ENCODE data around the gene SASH3.
A peak's percentile ranks its signal among the peaks of the same experiment; 100 is the strongest.

The SASH3 gene

DNA sequence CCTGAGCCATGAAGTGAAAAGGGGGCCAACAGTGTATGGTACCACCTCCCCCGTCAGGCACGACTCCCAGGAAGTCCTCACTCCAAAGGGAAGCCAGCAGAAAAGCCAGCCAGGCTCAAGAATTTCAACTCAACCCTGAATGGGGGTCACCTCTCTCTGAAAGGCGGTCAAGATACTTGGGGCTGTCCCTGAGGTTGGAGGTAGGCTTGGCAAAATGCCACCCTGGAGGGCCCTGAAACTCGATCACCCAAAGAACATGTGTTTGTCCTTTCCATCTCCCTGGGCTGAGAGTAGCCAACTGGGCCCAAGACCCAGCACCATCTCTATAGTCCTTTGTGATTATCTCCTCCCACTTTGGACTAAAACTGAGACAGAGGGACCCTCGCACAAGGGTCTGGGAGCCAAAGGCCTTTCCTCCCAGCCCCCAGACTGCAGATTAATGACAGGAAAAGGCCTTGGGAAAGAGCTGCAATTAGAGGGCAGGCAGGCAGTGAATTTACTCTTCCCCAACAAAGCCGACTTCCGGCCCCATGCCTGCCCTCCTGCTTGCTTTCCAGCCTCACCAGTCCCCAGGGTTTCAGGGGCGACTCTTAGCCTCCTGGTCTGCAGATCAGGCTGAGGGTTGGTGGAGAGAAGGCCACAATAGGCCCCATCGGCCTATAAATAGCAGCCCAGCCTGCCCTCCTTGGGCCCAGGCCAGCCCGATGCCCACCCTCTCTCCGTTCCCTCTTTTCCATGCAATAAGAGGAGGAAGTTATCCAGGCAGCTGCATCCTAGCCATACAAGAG lies 5.6 kb downstream of the SASH3 start:
- DNase-seq = no peak

DNA sequence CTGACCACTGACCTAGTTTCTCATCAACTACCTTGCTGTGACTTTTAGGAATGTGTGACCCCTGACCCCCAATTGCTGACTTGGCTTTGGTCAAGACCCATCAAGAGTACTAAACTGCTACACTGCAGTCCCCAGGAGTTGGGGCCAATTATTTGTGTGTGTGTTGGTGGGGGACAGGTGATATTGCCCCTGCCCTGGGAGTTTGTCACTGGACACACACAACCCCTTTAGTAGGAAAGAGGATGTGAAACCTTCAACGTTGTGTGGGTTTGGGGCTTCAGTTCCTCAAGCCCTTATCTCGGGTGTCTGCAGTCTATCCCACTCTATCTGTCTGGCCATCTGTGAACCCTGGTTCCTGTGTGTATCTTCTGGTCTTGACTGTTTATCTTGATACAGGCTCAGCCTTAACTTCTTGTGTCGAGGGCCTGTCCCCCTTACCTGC lies 6.5 kb downstream of the SASH3 start:
- peak; percentile 77 for DNase-seq

DNA sequence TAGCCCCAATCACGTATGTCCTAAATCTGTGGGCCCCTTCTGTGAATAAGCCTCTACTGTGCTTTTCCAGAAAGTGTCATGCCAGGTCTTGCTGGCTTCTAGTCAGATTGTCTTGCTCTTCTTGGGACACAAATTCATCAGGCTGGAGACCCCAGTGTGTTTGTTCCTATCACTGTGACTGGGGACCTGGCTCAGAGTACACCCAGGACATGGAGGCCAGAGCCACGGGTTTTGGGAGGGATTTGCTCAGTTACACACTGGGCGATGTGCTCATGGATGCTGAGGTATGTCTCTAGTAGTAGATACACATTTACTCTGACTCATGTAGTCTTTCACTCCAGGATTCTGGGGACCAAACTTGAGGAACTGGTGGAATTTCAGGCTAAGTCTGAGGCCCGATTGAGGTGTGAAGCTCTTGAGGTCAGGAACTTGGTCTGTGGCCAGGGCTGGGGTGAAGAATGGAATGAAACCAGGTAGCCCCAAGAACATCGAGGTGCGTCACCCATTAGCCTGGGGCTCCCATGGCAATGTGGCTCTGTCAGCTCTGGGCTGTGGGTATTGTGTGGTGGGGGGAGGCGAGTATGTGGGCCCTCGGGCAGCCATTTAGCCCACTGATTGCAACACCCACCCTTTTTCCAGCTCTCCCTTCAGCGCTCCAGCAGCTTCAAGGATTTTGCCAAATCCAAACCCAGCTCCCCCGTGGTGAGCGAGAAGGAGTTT lies 7.7 kb downstream of the SASH3 start:
- no peak for DNase-seq

DNA sequence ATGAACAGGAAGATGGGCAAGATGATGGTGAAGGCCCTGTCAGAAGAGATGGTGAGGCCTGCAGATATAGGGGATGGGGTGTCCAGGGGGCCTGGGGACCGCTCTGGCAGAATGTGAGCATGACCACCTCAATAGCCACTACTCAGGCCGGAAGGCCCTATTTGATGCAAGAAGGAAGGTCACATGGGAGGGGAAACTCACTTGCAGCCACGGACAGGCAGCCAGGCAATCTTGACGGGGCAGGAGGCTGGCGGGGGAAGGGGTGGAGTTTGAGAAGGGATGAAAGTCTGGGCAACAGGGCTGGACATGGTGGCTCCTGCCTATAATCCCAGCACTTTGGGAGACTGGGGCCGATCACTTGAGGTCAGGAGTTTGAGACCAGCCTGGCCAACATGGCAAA lies 8.8 kb downstream of the SASH3 start:
- DNase-seq = no peak

DNA sequence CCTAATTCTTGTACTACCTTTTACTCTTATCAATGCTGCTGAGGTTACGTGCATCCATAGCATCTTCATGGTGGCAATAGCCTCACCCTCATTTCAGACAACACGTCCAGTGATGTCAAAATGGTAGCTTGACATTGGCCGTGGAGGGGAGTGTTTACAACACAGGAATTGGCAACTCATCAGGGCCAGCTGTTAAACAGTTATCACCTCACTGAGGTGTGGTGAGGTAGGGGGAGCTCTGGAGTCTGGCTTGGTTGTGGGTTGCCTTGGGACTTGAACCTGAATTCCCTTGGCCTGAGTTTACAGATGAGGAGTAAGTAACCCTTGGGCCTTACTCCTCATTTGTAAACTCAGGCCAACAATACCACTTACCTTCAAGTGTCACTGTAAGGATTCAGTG lies 10.4 kb downstream of the SASH3 start:
- no peak for DNase-seq

DNA sequence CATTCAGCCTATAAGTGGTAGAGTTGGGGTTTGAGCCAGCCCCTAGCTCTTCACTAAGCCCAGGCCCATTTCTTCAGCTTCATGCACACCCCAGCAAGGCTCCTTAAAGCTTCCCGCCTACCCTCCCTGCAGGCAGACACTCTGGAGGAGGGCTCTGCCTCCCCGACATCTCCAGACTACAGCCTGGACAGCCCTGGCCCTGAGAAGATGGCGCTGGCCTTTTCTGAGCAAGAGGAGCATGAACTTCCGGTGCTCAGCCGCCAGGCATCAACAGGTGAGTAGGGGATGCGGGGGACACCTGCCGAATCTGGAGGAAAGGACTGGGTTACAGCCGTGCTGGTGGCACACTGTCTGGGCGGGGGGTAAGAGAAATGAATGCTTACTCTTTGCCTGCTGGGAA lies 11.1 kb downstream of the SASH3 start:
- no peak for DNase-seq

DNA sequence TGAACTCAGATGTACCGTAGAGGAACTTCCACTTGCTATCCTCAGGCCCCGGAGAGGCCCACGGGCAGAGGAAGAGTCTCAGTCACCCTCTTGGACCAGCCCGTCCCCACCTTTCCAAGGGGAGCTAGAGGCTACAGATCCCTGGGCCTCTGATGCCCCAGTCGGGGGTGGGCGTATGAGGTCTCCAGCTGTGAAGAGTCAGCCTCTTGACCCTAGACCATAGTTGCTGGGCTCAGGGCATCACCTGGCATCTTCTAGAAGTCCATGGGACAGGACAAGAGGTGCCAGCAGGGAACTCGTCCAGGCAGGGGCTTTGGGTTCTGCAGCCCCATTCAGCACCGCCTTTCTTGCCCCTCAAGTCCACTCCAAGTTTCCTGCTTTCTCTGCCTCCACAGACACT lies 11.6 kb downstream of the SASH3 start:
- DNase-seq = no peak

DNA sequence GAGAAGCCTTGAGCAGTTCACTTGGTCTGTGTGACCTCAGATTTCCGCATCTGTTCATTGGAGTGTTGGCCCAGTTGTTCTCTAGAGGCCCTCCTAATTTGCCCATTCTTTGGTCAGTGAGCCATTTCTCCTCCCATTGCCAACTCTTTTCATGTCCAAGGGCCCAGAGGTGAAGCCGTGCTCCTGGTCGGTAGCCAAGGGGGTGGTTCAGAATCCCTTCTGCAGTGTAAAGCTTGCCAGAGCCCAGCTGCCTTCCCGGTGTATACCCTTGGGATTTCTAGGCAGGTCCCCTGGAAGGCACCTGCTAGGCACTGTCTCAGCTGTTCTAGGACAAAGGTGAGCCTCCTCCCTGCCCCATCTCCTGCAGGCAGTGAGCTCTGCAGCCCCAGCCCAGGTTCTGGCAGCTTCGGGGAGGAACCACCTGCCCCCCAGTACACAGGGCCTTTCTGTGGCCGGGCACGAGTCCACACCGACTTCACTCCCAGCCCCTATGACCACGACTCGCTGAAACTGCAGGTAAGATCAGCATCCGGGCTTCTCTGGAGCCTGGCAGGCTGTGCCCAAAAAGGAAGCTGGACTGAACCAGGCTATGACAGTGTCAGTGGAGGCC lies 12.3 kb downstream of the SASH3 start:
- DNase-seq = no peak

DNA sequence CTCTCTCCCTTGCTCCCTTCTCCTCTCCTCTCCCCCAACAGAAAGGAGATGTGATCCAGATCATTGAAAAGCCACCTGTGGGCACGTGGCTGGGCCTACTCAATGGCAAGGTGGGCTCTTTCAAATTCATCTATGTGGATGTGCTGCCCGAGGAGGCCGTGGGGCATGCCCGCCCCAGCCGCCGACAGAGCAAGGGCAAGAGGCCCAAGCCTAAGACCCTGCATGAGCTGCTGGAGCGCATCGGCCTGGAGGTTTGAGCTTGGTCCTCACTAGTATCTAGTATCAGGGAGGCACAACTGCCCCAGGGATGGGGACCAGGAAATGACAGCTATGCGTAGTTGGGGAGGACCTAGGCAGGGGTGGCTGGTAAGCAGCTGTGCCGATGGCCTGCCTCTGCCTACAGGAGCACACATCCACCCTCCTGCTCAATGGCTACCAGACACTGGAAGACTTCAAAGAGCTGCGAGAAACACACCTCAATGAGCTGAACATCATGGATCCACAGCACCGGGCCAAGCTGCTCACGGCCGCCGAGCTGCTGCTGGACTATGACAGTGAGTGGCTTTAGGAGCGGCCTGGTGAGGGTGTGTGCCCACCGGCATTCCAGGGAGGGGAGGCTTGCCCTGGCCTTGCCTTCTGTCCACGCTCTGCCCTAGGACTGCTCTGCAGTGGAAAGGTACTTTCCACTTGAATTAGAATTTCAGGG lies 13.0 kb downstream of the SASH3 start:
- no peak for DNase-seq

DNA sequence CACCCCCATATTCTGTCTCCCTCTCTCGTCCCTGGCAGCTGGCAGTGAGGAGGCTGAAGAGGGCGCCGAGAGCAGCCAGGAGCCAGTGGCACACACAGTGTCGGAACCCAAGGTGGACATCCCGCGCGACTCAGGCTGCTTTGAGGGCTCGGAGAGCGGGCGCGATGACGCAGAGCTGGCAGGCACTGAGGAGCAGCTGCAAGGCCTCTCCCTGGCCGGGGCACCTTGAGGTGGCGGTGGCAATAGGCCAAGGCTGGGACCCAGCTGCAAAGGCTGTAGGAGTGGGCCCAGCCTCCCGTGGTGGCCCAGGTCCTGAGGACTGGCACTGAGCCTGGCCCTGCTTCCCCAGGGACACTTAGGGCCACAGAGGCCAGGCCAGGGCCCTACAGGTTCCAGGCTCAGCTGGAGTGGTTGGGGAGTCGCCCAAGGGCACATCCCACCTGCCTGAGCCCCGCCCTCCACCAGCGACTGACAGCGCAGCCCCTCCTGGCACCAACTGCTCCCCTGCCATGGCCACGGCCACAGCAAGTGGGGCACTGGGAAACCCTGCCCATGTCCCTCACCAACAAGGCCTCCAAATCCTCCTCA lies 13.9 kb downstream of the SASH3 start:
- no peak for DNase-seq

DNA sequence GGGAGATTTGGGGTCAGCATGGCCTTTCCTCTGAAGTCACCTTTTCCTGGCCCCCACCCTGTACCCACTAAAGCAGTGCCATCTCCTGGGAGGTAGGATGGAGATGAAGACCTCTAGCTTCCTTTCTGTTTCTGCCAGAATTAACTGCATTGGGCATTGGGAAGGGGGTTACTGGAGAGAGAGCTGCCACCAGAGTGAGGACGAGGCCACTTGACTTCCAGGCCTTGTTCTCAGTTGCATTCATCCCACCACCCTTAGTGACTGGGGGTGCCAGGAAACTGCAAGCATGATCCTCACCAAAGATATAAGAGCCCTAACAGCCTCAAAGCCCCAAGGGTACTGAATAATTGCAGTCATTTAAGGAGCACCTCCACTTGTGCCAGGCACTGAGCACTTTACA lies 15.8 kb downstream of the SASH3 start:
- DNase-seq = no peak

DNA sequence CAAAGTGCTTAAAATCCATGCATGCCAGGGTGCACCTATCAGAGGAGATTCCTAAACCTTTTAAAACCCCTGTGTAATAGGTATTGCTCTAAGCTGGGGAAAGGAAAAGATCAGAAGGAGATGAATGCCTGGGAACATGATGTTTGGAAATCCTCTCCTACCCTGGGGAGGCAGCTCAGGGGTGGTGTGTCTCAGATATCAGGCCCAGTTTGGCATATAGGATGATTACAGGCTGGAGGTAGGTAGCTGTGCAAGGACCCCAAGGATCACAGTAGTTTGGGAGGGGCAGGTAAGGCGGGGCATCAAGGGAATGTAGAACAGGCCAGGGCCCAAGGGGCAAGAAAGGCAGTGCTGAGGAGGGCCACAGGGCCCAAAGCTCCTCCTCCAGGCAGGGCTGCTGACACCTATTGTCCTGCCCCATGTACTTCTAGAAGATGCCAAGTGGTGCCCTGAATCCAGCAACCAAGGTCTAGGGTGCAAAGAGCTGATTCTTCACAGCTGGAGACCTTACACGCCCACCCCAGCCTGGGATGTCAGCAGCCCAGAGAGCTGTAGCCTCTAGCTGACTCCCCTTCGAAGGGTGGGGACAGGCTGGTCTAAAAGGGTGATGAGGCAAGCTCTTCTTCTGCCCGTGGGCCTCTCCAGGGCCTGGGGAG lies 17.6 kb downstream of the SASH3 start:
- DNase-seq = no peak

DNA sequence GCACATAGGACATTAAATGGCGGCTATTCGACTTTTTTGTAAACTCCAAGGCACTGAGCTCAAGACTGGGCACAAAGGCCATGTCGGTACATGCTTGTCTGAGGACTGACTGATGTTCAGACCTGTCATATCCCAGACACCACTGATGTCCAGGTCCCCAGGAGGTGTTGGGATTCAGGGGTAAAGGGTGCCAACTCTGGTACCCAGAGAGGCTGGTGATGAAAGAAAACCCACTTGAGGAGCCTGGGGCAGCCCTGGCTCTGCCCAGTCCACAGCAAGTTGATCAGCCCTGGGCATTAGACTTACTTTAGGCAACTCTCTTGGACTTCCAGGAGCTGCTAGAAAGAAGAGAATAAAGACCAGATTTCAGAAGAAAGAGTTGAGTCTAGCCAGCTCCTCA lies 18.7 kb downstream of the SASH3 start:
- no peak for DNase-seq

DNA sequence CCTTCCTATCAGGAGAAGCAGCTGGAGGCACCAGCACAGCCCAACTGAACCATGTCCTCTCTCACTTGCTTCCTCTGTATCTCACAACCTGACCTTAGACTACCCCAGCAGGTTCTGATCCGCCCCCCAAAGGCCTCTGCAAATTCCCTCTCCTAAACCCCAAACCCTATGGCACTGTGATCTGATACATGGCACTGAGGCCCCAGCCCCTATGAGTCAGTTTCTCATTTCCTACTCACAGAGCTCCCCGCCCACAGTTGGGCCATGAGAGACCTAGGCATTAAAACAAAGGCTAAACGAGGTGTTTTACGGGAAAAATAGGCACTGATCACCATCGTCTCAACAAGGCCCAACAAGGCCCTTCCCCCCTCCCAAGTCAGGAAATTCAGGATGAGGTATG lies 19.1 kb downstream of the SASH3 start:
- peak; percentile 26 for DNase-seq

DNA sequence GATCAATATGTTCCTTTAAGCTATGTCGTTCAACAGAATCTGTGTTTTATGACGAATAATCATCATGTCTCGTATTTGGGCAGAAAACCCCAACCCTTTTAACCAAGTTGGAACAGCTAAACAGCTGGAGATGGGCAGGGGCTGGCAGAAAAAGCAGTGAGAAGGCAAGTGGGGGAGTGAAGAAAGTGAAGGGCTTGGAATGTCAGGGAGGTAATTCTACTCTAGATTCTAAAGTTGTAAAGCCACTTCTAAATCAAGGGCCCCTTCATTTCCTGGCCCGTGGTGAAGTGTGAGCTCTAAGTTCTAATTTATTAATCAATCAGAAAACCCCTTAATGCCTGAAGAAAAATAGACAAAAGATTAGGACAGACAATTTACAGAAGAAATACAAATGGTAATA lies 20.4 kb downstream of the SASH3 start:
- no peak for DNase-seq

DNA sequence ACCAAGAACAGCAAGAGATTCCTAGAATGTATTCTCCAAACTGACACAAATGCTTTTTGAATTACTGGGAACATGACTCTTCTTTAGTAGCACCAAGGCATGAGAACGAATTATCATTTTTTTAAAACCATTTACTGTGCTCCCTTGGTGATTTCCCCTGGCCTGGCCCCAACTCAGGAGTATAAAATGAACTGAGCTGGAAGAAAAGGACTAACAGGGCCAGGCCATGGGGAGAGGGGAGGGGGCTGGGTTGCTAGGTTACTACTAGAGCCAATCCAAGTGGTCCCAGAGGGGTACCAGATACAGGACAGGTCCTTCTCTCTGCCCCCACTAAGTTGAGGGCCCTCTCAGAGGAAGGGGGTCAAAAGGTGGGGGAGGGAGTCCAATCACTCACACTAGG lies 23.1 kb downstream of the SASH3 start:
- DNase-seq = no peak

DNA sequence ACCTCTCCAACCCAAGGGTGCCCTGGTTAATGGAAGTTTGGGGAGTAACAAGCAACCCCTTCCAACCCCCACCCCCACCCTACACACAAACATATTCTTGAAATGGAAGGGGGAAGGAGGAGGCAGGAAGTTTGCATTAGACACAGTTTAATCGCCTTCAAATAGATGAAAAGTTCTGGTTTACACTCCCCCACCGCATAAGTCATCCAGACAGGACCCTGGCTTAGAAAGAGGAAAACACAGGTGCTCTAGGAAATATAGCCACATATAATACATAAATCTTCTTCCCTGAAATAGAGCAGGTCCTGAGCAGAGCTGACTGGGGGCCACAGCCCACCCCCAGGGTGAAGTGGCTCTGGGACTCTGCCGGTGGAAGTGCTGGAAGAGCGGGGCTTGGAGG lies 25.1 kb downstream of the SASH3 start:
- no peak for DNase-seq

DNA sequence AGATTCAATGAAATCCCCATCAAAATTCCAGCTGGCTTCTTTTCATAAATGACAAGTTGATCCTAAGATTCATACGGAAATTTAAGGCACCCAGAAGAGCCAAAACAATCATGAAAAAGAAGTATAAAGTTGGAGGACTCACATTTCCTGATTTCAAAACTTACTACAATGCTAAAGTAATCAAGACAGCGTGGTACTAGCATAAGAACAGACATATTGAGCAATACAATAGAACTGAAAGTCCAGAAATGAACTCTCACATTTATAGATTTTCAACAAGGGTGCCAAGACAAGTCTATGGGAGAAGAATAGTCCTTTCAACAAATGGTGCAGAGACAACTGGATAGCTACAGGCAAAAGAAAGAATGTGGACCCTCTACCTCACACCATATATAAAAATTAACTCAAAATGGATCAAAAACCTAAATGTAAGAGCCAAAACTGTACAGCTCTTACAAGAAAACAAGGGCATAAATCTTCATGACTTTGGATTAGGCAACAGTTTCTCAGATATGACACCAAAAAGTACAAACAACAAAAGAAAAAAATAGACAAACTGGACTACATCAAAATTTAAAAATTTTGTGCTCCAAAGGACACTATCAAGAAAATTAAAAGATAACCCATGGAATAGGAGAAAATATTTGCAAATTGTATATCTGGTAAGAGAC lies 28.5 kb downstream of the SASH3 start:
- DNase-seq = no peak

DNA sequence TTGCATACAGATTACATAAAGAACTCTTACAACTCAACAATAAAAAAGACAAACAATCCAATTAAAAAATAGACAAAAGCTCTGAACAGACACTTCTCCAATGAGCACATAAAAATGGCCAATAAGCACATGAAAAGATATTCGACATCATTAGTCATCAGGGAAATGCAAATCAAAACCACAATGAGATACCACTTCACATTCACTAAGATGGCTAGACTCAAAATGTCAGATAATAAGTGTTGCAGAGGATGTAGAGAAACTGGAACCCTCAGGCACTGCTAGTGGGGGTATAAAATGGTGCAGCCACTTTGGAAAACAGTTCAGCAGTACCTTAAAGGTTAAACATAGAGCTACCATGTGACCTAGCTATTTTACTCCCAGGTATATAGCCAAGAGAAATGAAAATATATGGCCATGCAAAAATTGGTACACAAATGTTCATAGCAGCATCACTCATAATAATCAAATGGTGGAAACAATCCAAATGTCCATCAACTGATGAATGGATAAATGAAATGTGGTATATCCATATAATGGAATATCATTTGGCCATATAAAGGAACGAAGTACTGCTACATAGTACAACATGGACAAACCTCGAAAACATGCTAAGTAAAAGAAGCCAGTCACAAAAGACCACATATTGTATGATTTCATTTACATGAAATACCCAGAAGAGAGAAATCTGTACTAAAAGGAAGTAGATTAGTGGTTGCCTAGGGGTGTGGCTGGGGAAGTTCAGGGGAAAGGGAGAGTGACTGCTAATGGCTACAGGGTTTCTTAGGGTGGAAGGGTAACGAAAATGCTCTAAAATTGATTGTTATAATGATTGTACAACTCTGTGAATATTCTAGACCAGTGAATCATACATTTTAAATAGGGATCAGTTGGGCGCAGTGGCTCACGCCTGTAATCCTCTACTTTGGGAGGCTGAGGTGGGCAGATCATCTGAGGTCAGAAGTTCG lies 29.4 kb downstream of the SASH3 start:
- DNase-seq = peak; percentile 13

DNA sequence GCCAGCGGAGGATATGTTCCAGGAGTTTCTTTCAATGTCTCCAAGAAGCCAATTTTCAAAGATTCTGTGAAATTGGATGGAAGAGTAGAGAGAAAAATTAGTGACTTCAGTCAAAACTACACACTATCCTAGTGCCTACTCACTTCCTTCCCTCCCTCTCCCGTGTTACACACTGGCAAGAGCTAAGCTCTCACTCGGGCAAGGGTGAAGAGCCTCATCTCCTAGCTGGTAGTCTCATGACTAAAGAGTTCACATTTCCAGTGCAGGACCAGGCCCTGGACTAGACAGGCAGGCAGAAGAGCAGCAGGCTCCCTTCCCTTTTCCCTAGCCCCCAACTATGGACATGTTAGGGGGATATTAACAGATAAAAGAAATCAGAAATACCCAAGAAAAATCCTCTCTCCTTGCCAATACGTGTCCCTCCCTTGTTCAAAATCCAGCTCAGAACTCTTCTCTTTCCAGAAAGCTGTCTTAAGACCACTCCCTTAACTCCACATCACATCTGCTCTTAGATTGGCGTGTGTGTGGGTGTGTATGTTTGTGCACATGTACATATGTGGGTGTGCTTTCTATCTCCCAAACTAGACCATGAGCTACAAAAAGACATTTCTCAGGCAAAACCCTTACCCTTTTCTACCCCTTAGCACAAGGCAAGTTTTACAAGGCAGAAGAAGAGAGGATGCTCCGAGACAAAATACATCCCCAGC lies 34.1 kb downstream of the SASH3 start:
- DNase-seq = no peak

Data from hematopoietic multipotent progenitor cell treated with erythropoietin and hydrocortisone succinate and interleukin-3 and kit ligand, for 6 days (in vitro differentiated cells).